Adrenal gland (tissue), 12 donors: Measurements from ENCODE around the gene CYCS. TPM values are rescaled to one million over a fixed set of nuclear protein-coding genes. Genes with fewer than 3 reads are reported as not detected.
A peak's percentile ranks its signal among the peaks of the same experiment; 100 is the strongest.

Experiments used
- DNase-seq, 7 donors: peaks; one replicate each; pipeline ENCODE4 v3.0.0-alpha.2; 2019 to 2020
- H3K27ac ChIP-seq, 5 donors: fragments of 200-600 bp; sonication (generic) in 4 of 5; 1 replicate in 3 of 5; 2 replicates in 2 of 5; pipeline versions ENCODE4 v1.5.1 to v1.8.0; 2016 to 2020; ENCODE audit warnings: mild to moderate bottlenecking in 1 of 5
- H3K27me3 ChIP-seq: fragments of 200-600 bp; 2 replicates; pipeline ENCODE4 v1.8.0; 2021
- H3K36me3 ChIP-seq, 2 donors: fragments of 200-600 bp; replicated peaks in 1 of 2; 1 replicate in 1 of 2; 2 replicates in 1 of 2; pipeline versions ENCODE4 v1.5.1 to v1.8.0; 2018 to 2022
- H3K4me1 ChIP-seq, 2 donors: fragments of 200-600 bp; replicated peaks in 1 of 2; 1 replicate in 1 of 2; 2 replicates in 1 of 2; pipeline versions ENCODE4 v1.5.1 to v1.8.0; 2018 to 2021
- H3K4me3 ChIP-seq, 4 donors: fragments of 200-600 bp; sonication (generic) in 3 of 4; one replicate each; pipeline ENCODE4 v1.5.1; 2016 to 2018
- H3K9me3 ChIP-seq, 3 donors: fragments of 200-600 bp; sonication (generic) in 1 of 3; replicated peaks in 1 of 3; 1 replicate in 2 of 3; 2 replicates in 1 of 3; pipeline versions ENCODE4 v1.5.1 to v1.8.0; 2016 to 2021
- CTCF ChIP-seq, 6 experiments: fragments of 450-650 bp in 4 of 6; fragments of 200-600 bp in 2 of 6; sonication (generic) in 1 of 6; IDR thresholded peaks; 1 replicate in 5 of 6; 2 replicates in 1 of 6; pipeline versions ENCODE4 v1.5.1 to v1.8.0; 2016 to 2021; ENCODE audit warnings: antibody characterized with exemption in 6 of 6, mild to moderate bottlenecking in 2 of 6, moderate library complexity in 1 of 6
- POLR2A ChIP-seq, 2 donors: fragments of 450-650 bp; IDR thresholded peaks; one replicate each; pipeline ENCODE4 v1.6.1; 2017; ENCODE audit warnings: antibody characterized with exemption in 2 of 2, mild to moderate bottlenecking in 2 of 2, moderate library complexity in 1 of 2
- WGBS, 4 donors: extraction: QIAGEN DNeasy Blood & Tissue Kit in 2 of 4; methylation state at CpG; one replicate each; pipeline versions ENCODE4 v1.1.5 to v1.1.7; 2013 to 2017; 5-methylcytosine and 5-hydroxymethylcytosine counted together
- intact Hi-C, 2 donors: fragments of 100-400 bp; cut with DNase I; formaldehyde crosslinking; loops; one replicate each; pipeline versions ENCODE4 v1.14.1 to v1.15.0; 2022 to 2023
- polyA plus RNA-seq, 3 donors: library from polyadenylated mRNA; stranded (reverse); fragments of 200-250 nt in 2 of 3; fragments of 350-450 nt in 1 of 3; fragmentation: Illumina TruSeq in 1 of 3; extraction: RNeasy Lipid Tissue Mini Kit (QIAGEN cat#74804) in 1 of 3; gene quantifications; one replicate each; pipeline ENCODE4 v1.2.3, GENCODE V29; 2013 to 2014
- total RNA-seq, 9 donors: library from RNA; depleted of rRNA in 4 of 9; stranded (reverse); fragments of >200 nt in 4 of 9; fragments of 120-200 nt in 1 of 9; fragmentation: NEBNext Ultra II Directional in 1 of 9; extraction: Animal tissue kit (Norgen Biotek cat#: 25700) in 1 of 9; gene quantifications; one replicate each; pipeline versions ENCODE4 v1.1.0 to v1.2.4, GENCODE V29; 2013 to 2023
- donor health status: healthy with polysubstance abuse.
- donor health status: Bipolar disorder and iron deficiency.
- donor health status: DM: yes; HTN: yes; CAD: no.
- donor health status: DM: no; HTN: no; CAD: no.
- donor health status: DM: no; HTN: no; CAD: no.
- donor health status: DM: yes; HTN: yes; CAD: no.

Gene CYCS
- total and polyA plus RNA-seq, 12 donors, result 15.0 to 241 (median 53.0) TPM

GRCh38 chr7:25132430-25132829 lies 7.4 kb upstream of the CYCS start:
- intact Hi-C loops, result no loop called here
- Histone ChIP-seq H3K27me3 (no peaks in the 10 kb centered on the region), H3K4me1 (no peaks in the 10 kb centered on the region), H3K36me3 (no peaks in the 10 kb centered on the region), H3K9me3 (no peaks in the 10 kb centered on the region), H3K27ac (no peak overlapping the region), H3K4me3 (no peak overlapping the region)
- TF ChIP-seq CTCF (IDR thresholded peaks at IDR 0.05) (no peak), POLR2A (IDR thresholded peaks at IDR 0.05) (no peak)
- DNase-seq, result no peak
- 88 to 95% (median 93%) methylated on average over 1 of the region's 1 CpG for WGBS, 4 donors

- 73 to 82% (median 78%) methylated on average over 2 of the region's 2 CpGs for WGBS, 4 donors
- intact Hi-C loops, result no loop called here
- no peaks in the 10 kb centered on the region for H3K27me3 ChIP-seq
Observed at GRCh38 chr7:25126751-25127150, 1.7 kb upstream of the CYCS start.

GRCh38 chr7:25124465-25125136 lies 459 bp downstream of the CYCS start:
- Histone ChIP-seq H3K36me3 (peaks cover 0 to 24% of the 10 kb centered on the region in 2 donors), H3K9me3 (no peaks in the 10 kb centered on the region), H3K27me3 (no peaks in the 10 kb centered on the region), H3K27ac (peak overlapping the region in 4 of 5 donors; percentile 87 to 99 (median 94)), H3K4me3 (peak overlapping the region in 3 of 4 donors; percentile 43 to 83 (median 79)), H3K4me1 (peaks cover 10 to 11% of the 10 kb centered on the region in 2 donors)
- DNase-seq, result peak in 4 of 7 donors; percentile 22 to 44 (median 34)
- WGBS, 4 donors, result 0 to 4% (median 0%) methylated on average over 15 to 32 of the region's 32 CpGs
- TF ChIP-seq CTCF (IDR thresholded peaks at IDR 0.05), result no peak
- no peak for TF ChIP-seq POLR2A (IDR thresholded peaks at IDR 0.05)
- intact Hi-C loops, result no loop called here

More at GRCh38 chr7:25126751-25127150, 1.7 kb upstream of the CYCS start:
- TF ChIP-seq CTCF (IDR thresholded peaks at IDR 0.05), result no peak
- no peak for TF ChIP-seq POLR2A (IDR thresholded peaks at IDR 0.05)
- DNase-seq, result no peak
- H3K36me3 ChIP-seq, result peaks cover 0 to 12% of the 10 kb centered on the region in 2 donors
- H3K4me1 ChIP-seq, result peaks cover 10 to 11% of the 10 kb centered on the region in 2 donors
- peak overlapping the region in 1 of 5 donors; percentile 12 for H3K27ac ChIP-seq
- no peaks in the 10 kb centered on the region for H3K9me3 ChIP-seq
- H3K4me3 ChIP-seq, result no peak overlapping the region

- Histone ChIP-seq H3K36me3 (peaks cover 0 to 29% of the 10 kb centered on the region in 2 donors), H3K4me1 (peaks cover 10 to 11% of the 10 kb centered on the region in 2 donors), H3K9me3 (no peaks in the 10 kb centered on the region), H3K27ac (no peak overlapping the region), H3K27me3 (no peaks in the 10 kb centered on the region), H3K4me3 (no peak overlapping the region)
- DNase-seq, result no peak
- TF ChIP-seq CTCF (IDR thresholded peaks at IDR 0.05) (no peak), POLR2A (IDR thresholded peaks at IDR 0.05) (no peak)
- intact Hi-C loops, result no loop called here
Observed at GRCh38 chr7:25122373-25122772, 2.7 kb downstream of the CYCS start.
